Stimulated activated naive CD4-positive, alpha-beta T cell (primary cell): ENCODE results near the gene NELL2.
"Not testable (repeated sequence)": the region's sequence is repeated elsewhere in the genome, so short reads cannot be mapped to it uniquely, and the experiment has no call there.

Experiments used
- DNase-seq, 6 experiments: peaks; one replicate each; lab custom pipeline; 2025; lab: John Stamatoyannopoulos, UW

NELL2 gene

DNA sequence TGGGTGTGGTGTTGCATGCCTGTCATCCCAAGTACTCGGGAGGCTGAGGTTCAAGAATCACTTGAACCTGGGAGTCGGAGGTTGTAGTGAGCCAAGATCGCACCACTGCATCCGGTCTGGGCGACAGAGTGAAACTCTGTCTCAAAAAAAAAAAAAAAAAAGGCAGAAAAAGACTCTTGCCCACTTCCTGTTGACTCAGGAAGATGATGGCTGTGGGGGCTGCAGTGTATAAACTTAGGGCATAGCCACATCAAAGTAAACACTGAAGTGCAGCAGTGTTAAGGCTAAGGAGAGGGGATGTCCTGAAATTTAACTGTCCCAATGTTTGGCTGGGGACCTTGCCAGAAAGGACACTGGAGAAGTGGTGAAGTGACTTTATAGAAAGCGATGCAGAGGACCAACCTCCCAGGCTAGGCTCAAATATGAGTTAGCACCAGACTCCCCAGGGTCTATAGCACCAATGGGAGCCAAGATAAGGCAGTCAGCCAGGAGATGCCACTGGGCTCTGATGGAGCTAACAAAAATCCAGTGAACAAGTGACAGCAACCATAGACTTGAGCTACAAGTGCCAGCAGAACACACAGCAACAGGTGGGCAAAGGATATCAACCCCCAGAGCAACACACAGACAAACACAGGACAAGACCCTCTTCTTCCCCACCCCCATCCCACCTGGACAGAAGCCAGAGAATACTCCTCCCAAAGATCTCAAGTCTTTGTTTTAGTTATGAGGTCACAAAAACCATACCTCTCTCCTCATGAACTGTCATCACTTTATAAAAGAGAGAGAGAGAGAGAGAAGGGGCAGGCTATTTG lies 28.0 kb downstream of the NELL2 start:
- peak; percentile 51 to 83 (median 73) for DNase-seq

- no peak for DNase-seq
Observed at GRCh38 chr12:44847403-44847802, 28.7 kb downstream of the NELL2 start.

- DNase-seq: no peak
Observed at GRCh38 chr12:44846826-44847225, 29.3 kb downstream of the NELL2 start.

DNA sequence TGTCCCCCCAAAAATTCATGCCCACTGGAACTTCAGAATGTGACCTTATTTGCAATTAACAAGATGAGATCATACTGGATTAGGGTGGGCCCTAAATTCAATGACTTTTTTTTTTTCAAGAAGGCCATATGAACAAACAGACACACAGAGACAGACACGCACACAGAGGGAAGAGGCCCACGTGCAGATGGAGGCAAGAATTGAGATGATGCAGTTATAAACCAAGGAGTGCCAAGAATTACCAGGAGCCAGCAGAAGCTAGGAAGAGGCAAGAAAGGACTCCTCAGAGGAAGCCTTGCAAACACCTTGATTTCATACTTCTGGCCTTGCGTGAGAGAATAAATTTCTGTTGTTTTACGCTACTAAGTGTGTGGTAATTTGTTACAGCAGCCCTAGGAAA lies 33.4 kb downstream of the NELL2 start:
- no peak for DNase-seq

- no peak for DNase-seq
Observed at GRCh38 chr12:44839785-44840184, 36.3 kb downstream of the NELL2 start.

DNA sequence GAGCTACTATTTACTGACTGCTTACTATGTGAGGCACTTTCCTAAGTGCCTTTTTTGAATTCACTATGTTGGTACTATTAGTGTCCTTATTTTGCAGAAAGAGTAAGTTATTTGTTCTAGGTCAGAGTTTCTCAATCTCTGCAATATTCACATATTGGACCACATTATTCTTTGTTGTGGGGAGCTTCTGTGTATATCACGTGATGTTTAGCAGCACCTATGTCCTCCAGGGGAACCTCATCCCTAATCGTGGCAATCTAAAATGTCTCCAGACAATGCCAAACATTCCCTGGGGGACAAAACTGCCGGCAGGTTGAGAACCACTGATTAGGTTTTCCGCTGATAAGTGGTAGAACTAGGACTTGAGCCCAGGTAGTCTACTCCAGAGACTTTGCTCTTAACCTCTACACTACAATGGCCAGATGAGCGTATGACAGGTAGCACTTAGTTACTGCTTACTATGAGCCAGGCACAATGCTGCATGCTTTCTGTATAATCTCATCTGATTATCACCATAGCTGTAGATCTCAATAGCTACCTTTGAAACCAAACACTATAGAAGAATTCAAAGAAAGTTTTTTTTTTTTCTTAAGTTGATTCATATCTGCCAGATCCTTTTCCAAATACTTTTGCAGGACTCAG lies 38.9 kb downstream of the NELL2 start:
- DNase-seq: no peak

DNA sequence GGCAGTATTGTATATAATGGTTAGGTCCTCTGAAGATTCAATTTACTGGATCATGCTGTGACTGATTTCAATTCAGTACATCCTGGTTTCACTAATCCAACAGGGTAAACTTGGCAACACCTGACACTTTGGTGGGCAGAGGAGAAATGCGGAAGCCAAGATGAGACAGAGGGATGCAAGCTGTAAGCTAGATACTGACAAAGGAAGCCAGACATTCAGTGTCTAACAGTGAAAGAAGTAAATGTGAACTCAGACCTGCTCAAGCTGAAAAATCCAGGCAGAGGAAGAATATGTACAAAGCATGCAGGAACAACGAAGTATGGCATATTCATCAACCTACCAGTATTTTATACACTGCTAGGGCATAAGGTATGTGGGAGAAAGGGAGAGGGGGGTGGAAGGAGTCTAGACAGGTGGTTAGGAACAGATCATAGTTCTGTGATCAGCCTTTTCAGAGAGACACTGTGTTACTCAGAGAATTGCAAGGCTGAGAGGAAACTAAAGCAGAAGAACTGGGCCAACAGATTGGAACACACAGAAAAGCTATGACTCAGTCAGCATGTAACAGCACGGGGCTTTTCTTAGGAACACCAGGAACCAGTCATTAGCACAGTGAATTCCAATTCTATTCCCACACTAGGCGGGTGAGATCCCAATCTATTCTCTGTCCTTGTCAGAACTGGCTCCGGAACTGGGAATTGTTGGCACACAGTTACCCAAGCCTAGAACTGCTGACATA lies 40.3 kb downstream of the NELL2 start:
- DNase-seq: peak in 4 of 6 experiments; percentile 2 to 39 (median 31)

DNA sequence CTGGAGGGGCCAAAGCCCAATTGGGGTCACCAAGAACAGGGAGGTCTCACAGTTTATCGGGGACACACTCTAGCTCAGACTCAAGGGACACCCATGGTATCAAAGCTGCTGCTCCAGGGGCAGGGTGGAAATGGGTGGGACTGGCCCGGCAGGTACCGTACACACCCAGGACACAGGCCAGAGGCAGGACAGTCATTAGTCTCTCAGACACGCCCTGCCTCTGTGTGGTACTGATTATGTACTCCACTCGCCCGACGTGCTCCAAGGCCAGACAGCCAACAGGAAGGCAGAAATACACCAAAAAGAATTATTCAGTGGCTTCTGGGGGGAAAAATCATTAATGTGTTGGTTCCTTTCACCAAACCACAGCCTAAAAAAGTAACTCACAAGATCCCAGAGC lies 41.1 kb downstream of the NELL2 start:
- not testable (repeated sequence) for DNase-seq

- no peak for DNase-seq
Observed at GRCh38 chr12:44833561-44833960, 42.6 kb downstream of the NELL2 start.

- no peak for DNase-seq
Observed at GRCh38 chr12:44830566-44831055, 45.5 kb downstream of the NELL2 start.

DNA sequence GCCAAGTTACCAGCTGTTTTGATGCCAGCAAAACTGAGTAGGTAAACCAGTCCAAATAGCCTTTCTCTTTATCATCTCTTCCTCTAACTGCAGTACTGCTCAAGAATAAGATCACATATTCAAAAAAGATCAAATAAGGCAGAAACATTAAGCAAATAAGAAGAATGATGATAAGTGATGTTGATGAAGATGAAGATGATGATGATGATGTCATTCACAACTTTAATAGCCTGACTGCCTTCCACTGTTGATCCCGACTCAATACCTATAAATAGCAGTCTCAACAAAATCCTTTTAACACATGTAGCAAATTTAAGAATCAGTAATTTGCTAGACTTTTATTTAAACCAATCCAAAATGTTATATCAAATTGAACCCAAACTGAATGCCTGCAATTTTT lies 47.1 kb downstream of the NELL2 start:
- DNase-seq: no peak

DNA sequence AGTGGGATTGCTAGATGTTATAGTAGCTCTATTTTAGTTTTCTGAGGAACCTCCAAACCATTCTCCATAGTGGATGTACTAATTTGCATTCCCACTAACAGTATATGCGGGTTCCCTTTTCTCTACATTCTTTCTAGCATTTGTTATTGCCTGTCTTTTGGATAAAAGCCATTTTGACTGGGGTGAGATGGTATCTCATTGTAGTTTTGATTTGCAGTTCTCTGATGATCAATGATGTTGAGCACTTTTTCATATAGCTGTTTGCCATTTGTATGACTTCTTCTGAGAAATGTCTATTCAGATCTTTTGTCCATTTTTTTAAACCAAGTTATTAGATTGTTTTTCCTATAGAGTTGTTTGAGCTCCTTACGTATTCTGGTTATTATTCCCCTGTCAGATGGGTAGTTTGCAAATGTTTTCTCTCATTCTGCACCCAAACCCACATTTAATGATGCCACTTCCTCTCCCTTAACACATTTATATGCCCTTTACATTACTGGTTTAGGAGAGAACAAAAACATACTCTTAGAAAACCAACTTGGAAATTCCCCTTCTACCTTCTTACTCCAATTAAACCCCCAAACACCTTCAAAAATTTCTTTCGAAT lies 48.2 kb downstream of the NELL2 start:
- DNase-seq: peak in 3 of 6 experiments; percentile 58 to 78 (median 73)

GRCh38 chr12:44821702-44822101 lies 54.4 kb downstream of the NELL2 start:
- not testable (repeated sequence) for DNase-seq

DNA sequence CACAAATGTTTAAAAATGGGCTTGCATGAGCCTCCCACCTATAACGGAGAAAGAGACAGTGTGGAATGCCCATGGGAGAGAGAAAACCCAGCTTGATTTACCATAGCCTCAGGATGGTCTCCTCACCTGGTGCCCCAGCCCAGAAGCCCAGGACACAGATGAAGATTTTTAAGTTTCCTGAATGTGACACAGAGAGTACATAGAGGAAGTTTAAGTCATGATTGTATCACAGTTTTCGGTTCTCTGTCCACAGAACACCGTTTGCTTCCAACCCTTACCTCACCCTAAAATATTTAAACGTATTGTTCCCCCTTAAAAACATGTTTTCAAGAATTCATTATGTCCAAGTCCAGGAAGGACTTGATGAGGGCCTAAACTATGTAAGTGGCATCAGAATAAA lies 56.2 kb downstream of the NELL2 start:
- DNase-seq: no peak

GRCh38 chr12:44817687-44818086 lies 58.4 kb downstream of the NELL2 start:
- DNase-seq: no peak

DNA sequence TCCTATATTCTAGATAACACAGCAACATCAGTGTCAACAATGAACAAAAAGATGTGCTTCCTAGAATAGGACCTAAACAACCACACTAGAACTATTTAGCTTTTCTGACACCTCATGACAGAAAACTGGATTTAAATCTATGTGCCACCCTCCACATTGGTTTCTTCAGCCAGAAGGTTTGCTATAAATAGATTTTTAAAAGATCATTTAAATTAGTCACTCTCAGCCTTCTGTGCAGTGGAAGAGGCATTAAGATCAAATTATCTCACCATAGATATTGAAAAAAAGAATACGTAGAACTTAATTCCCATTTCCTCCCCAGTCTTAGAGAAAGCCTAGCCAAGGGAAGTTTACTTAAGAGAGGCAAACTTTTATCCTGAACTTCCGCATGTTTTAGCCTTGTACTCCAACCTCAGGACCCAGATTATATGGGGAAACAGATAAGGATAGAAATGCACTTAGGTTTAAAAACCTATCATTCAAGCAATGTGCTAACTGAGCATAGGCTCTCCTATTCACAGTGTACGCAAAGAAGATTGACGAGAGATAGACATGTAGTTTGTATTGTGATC lies 59.6 kb downstream of the NELL2 start:
- no peak for DNase-seq

DNA sequence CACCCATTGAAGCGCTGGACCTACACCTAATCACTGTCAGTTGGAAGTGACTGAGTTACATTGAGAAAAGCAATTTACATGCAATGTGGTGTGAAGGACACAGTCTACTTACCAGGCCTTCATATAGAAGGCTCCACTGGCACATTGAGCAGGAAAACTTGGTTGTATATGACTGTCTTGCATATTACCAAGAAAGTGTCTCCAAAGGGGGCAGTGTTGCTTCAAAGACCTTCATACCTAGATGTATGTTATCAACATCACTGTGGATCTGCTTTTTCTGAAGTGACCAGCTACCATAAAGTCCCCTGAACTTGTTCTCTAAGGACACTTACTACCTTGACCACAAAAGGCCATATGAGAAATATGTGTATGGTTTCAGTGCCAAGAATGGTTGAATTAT lies 64.1 kb downstream of the NELL2 start:
- DNase-seq: peak in 5 of 6 experiments; percentile 17 to 57 (median 26)

DNA sequence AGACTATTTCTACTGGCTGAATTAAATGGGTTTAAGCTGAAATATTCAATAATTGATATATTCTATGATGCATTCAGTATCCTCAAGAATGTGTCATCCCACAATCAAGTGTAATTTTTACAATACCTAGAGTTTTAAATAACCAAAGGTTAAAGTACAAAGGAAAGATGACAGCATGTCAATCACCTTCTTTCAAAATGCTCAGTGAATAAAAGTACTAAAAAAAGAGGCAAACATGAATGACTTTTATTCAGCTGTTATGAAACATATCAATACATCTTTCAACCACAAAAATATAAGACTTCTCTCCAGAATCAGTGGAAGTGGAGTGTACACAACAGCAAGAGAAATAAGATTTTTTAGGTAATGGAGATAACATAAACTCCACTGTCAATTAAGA lies 72.0 kb downstream of the NELL2 start:
- DNase-seq: no peak

DNA sequence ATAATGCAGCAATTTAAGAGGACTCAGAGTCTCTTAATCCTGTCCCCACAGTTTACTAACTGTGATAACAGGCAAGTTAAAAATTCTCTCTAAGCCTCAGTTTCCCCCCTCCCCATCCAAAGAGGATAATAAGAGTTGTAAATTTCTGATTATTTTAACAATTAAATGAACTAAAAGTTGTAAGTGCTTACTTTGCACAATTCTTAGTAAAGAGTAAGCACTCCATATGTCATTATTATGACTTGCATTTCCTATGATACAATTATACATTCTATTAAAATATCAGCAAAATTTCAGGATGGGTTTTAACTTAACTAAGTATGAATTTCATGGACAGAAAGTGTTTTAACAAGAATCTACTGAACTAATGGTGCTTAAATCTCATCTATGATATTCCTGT lies 80.1 kb downstream of the NELL2 start:
- no peak for DNase-seq

- DNase-seq: no peak
Observed at GRCh38 chr12:44788731-44789130, 87.4 kb downstream of the NELL2 start.

- no peak for DNase-seq
Observed at GRCh38 chr12:44780221-44780790, 95.8 kb downstream of the NELL2 start.

GRCh38 chr12:44779766-44780165 lies 96.3 kb downstream of the NELL2 start:
- no peak for DNase-seq
